GM18520 (cell line): ENCODE results near the gene ACMSD.
"Not testable (repeated sequence)": the region's sequence is repeated elsewhere in the genome, so short reads cannot be mapped to it uniquely, and the experiment has no call there.

ENCODE experiments used
- ATAC-seq: cut with Tn5 transposase; IDR thresholded peaks from one replicate; pipeline ENCODE4 v1.9.1; 2021; ENCODE audit not compliant: unreplicated experiment

The ACMSD gene

GRCh38 chr2:134838143-134838620 is at the start of gene ACMSD:
Gene ACMSD, plus strand, starts transcription at chr2:134838616. Its CDS starts 67 bp downstream, at chr2:134838683.
- no peak for ATAC-seq

- ATAC-seq, result no peak
These were observed 47.9 kb upstream of the ACMSD start for GRCh38 chr2:134790487-134790886.

- no peak for ATAC-seq
These were observed 46.8 kb upstream of the ACMSD start for GRCh38 chr2:134791616-134792015.

GRCh38 chr2:134792186-134792585 is 46.2 kb upstream of the ACMSD start:
- ATAC-seq, result no peak

GRCh38 chr2:134795765-134796164 is 42.7 kb upstream of the ACMSD start:
- ATAC-seq, result no peak

- no peak for ATAC-seq
These were observed 42.0 kb upstream of the ACMSD start for GRCh38 chr2:134796373-134796772.

GRCh38 chr2:134799936-134800335 is 38.5 kb upstream of the ACMSD start:
- ATAC-seq, result no peak

GRCh38 chr2:134800341-134800740 is 38.1 kb upstream of the ACMSD start:
- no peak for ATAC-seq

- not testable (repeated sequence) for ATAC-seq
These were observed 34.6 kb upstream of the ACMSD start for GRCh38 chr2:134803609-134804405.

GRCh38 chr2:134815741-134816140 is 22.7 kb upstream of the ACMSD start:
- ATAC-seq, result no peak

GRCh38 chr2:134818321-134818720 is 20.1 kb upstream of the ACMSD start:
- ATAC-seq, result no peak

GRCh38 chr2:134819334-134819733 is 19.1 kb upstream of the ACMSD start:
- ATAC-seq, result no peak

GRCh38 chr2:134823431-134823830 is 15.0 kb upstream of the ACMSD start:
- no peak for ATAC-seq

- ATAC-seq, result no peak
These were observed 14.6 kb upstream of the ACMSD start for GRCh38 chr2:134823832-134824231.

- not testable (repeated sequence) for ATAC-seq
These were observed 12.7 kb upstream of the ACMSD start for GRCh38 chr2:134825716-134826115.

GRCh38 chr2:134835471-134835870 is 2.9 kb upstream of the ACMSD start:
- ATAC-seq, result no peak

GRCh38 chr2:134836986-134837385 is 1.4 kb upstream of the ACMSD start:
- ATAC-seq, result no peak

GRCh38 chr2:134839649-134840048 is 1.2 kb downstream of the ACMSD start:
- no peak for ATAC-seq

GRCh38 chr2:134842930-134843490 is 4.6 kb downstream of the ACMSD start:
- no peak for ATAC-seq

GRCh38 chr2:134843968-134844367 is 5.6 kb downstream of the ACMSD start:
- no peak for ATAC-seq

- ATAC-seq, result no peak
These were observed 6.6 kb downstream of the ACMSD start for GRCh38 chr2:134845028-134845427.

GRCh38 chr2:134845719-134846118 is 7.3 kb downstream of the ACMSD start:
- no peak for ATAC-seq
